T1000 (cell line): ENCODE data around the gene MYO1F.
"Not testable (repeated sequence)": the region's sequence is repeated elsewhere in the genome, so short reads cannot be mapped to it uniquely, and the experiment has no call there.

Experiments
- DNase-seq: peaks from one replicate; lab custom pipeline; 2025; ENCODE audit warnings: mixed read lengths; lab: John Stamatoyannopoulos, UW

MYO1F gene

DNA sequence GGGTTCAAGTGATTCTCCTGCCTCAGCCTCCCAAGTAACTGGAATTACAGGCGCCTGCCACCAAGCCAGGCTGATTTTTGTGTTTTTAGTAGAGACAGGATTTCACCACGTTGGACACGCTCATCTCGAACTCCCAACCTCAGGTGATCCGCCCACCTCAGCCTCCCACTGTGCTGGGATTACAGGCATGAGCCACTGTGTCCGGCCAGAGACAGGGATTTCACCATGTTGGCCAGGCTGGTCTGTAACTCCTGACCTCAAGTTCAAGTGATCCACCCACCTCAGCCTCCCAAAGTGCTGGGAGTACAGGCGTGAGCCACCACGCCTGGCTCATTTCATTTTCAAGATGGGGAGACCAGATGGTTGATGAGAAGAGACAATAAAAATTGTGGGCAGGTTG lies 12.4 kb downstream of the MYO1F start:
- DNase-seq: not testable (repeated sequence)

DNA sequence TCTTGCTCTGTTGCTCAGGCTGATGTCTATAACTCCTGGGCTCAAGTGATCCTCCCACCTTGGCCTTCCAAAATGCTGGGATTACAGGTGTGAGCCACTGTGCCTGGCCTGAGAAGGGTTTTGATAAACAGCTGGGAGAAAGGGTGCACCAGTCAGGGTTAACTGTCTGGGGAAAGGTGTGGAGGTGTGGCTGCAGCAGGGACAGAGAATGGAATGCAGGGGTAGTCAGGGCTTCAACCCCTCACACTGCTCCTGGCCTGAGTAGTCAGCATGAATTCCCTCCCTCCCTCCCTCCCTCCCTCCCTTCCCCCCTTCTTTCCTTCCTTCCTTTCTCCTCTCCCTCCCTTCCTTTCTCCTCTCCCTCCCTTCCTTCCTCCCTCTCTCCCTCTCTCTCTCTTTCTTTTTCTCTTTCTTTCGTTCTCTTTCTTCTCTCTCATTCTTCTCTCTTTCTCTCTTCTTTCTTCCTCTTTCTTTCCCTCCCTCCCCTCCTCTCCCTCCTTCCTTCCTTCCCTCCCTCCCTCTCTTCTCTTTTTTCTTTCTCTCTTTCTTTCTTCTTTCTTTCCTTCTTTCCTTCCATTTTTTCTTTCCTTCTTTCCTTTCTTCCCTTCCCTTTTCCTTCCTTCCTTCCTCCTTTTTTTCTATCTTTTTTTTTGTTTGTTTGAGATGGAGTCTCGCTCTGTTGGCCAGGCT lies 16.0 kb downstream of the MYO1F start:
- DNase-seq: no peak

- DNase-seq: no peak
Observed at GRCh38 chr19:8558325-8558724, 18.9 kb downstream of the MYO1F start.

DNA sequence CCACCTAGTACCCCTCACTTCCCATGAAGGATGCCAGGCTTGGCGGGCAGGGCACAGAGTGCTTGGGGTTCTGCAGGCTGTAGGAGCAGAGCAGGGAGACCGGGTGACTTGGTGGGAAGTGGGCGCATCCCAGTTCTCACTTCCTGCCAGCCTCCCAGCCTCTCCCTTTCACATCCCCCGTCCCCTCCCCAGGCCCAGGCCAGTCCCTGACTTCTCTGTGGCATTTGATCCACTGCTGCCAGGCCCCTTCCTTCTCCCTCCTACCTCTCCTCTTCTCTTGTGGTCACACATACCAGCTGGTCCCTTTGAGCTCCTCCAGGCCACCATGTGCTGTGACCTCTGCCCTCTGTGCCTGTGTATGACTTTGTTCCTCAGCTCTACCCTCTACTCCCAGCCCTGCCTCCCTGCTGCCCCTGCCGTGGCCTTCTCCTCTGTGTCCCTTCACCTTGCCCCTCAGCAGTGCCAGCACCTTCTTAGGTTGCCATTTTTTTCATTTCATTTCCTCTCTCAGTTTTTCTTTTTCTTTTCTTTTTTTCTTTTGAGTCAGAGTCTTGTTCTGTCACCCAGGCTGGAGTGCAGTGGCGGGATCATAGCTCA lies 19.5 kb downstream of the MYO1F start:
- DNase-seq: no peak

DNA sequence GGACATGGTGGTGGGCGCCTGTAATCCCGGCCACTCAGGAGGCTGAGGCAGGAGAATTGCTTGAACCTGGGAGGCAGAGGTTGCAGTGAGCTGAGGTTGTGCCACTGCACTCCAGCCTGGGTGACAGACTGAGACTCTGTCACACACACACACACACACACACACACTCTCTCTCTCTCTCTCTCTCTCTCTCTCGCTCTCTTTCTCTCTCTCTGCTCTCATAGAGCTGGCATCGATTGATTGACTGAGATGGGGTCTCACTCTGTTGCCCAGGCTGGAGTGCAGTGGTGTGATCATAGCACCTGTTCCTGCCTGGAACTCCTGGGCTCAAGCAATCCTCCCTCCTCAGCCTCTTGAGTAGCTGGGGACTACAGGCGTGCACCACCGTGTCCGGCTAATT lies 23.5 kb downstream of the MYO1F start:
- DNase-seq: not testable (repeated sequence)

DNA sequence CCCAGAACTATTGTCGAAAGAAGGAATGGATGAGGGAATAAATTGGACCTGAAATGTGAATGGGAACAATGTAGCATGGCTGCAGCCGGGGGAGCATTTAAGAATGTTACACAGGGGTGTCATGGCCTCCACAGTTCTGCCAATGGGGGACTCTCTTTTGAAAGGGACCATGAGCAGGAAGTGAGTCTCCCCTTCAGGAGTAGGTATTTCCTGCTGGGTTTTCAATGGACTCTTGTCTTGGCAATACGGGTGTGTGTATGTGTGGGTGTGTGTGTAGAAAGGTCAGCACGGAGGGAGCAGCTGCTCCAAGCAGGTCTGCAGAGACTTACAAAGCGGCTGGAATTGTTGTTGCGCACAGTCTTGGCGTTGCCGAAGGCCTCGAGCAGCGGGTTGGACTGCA lies 24.4 kb downstream of the MYO1F start:
- no peak for DNase-seq

DNA sequence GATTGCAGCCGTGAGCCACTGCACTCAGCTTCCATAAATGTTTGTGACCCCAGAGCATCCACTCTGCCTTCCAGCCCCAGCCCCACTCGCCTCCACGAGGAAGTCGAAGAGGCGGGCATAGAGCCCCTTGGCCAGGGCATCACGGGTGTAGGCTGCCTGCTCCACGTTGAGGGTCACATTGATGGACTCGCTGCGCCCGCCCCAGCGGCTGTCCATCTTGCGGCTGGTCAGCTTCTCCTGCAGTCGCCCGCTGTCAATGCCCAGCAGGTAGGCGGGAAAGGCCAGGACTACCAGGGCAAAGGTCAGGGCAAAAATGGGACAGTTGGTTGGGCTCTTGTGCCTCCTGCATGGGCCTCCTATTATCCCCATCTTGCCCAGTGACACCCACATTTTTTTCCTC lies 27.2 kb downstream of the MYO1F start:
- no peak for DNase-seq

DNA sequence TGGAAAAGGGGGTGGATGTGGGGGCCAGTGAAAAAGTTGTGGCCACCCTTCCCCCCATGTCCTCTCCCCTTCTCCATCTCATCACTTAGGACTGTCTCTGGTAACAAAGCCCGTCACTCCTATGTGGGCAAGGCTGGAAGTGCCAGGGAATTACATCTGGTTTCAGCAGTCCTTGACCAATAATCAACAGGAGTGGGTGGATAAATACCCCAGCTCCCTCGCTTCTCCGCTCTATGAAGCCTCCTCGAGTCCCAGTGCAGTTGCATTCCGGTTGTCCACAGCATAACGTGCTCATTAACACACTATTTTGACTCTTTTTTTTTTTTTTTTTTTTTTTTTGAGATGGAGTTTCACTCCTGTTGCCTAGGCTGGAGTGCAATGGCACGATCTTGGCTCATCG lies 31.5 kb downstream of the MYO1F start:
- no peak for DNase-seq

DNA sequence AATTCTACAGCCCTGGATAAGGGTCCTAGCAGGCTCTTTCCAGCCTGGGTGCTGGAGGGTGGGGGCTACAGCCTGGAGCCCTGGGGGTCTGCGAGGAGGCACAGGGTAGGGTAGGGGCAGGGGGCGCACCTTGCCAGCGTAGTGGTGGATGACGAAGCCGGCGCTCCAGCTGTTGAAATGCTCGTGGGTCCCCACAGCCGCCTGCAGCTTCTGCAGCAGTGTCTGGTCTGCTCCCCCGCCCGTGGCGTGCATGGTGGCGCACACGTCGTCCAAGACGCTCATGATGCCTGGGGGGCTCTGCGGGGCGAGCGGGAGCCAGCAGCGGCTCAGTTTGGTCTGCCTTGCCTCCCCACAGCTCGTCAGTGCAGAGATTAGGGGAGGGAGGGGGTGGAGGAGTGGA lies 33.1 kb downstream of the MYO1F start:
- DNase-seq: no peak

GRCh38 chr19:8539621-8540149 lies 37.6 kb downstream of the MYO1F start:
- DNase-seq: no peak

DNA sequence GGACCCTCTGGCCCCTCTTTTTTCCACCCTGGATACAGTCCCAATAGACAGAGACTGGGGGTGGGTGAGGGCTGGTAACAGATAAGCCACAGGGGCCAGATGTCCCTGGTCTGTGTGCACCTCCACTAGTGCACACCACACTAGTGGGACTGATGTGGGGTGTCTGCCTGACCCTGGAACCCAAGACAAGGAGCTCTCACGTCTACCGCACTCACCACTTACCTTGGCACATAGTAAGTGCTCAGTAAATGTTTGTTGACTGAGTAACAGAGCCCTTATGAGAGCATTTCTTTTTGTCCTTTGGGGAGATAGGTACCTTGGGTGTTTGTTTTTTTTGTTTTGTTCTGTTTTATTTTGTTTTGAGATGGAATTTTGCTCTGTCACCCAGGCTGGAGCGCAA lies 40.1 kb downstream of the MYO1F start:
- DNase-seq: no peak

GRCh38 chr19:8536282-8536681 lies 41.0 kb downstream of the MYO1F start:
- DNase-seq: no peak

DNA sequence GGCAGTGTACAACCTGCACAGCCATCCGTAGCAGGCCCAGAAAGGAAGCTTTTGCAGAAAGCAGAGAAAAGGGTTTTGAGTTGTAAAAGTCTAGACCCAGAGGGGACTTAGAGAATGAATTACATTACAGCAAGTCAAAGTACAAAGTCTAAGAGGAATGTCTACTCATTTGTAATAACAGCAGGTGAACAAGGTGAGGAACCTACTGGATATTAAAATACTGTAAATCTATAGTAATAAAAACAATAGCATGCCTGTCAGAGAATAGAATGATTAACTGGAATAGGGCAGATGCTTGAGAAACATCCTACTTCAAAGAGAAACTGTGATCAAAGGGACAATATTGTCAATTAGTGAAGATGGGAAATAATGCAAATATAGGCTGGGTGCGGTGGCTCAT lies 45.0 kb downstream of the MYO1F start:
- DNase-seq: no peak

GRCh38 chr19:8531470-8531869 lies 45.8 kb downstream of the MYO1F start:
- no peak for DNase-seq

DNA sequence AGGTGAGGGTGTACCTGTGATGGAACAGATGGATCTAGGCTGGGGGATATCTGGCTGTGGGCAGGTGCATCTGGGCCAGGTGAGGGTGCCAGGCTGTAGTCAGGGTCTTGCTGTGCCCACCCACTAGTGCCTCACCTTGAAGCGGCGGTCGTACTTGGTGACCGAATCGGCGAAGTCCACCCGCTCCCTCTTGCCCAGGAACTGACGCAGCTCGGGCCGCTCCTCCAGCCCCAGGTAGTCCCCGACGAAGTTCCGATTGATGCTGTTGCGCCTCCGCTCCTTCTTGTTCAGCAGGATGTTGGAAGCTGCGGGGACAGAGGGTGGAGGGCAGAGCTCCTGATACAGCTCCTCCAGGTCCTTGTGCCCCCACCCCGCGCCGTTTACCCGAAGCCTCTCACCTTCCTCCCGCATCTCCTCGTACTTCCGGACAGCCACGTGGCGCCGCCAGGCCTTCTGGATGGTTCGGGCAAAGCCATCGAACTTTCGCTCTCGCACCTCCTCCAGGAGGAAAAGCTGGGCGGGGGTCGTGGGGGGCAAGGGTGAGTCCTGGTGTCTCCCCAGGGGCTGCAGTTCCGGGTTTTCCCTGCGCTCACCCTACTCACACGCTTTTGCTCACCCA lies 47.1 kb downstream of the MYO1F start:
- no peak for DNase-seq

DNA sequence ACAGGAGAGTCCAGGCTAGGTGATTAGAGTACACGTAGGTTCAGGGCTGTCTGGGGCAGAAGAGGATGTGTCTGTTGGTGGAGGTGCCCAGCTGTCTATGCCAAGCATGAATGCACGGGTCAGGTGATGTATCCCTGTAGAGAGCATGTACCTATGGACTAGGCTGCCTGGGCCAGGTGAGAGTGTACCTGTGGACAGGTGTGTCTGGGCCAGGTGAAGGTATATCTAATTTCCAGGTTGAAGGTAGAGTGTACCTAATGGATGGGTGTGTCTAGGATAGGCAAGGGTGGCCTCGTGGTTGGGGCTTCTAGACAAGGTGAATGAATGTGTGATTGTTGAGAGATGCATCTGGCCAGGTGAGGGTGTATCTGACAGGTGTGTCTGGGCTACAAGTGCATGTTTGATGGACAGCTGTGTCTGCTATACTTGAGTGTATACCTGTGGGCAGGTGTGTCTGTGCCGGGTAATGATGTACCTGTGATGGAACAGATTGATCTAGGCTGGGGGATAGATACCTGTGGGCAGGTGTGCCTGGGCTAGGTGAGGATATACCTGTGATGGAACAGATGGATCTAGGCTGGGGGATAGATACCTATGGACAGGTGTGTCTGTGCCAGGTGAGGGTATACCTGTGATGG lies 47.8 kb downstream of the MYO1F start:
- DNase-seq: no peak

GRCh38 chr19:8528500-8528899 lies 48.7 kb downstream of the MYO1F start:
- no peak for DNase-seq

DNA sequence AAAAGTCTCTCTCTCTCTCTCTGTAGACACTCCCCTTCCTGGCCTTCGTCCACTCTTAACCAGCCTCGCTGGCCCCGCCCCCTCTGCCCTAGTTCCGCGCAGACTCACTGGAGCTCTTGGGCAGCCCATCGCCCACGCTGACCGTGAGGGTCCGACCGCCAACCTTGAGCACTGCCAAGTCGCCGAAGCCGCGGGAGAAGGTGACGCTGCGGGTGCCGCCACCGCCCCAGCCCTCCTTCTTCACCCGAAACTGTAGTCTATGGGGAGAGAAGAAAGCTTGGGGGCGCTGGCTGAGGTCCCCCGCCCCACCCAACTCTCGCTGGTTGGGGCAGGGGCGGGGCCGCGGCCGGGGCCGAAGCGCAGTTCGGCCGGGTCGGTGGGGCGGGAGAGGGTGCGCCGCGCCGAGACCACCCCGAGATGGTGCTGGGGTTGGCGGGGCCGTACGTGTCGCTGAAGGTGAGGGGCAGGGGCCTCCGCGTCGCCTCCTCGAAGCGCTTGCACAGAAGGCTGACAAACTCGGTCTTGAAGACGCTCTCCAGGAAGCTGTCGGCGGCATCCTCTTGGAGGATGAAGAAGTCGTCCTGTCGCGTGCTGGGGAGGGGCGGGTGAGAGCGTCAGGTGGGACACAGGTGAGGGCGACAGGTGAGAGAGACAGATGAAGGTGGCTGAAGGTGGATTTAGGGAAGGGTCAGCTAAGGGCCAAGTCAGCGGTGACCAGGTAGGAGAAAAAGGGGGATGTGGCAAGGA lies 50.7 kb downstream of the MYO1F start:
- peak; percentile 73 for DNase-seq

GRCh38 chr19:8525401-8525684 lies 51.9 kb downstream of the MYO1F start:
- DNase-seq: no peak

DNA sequence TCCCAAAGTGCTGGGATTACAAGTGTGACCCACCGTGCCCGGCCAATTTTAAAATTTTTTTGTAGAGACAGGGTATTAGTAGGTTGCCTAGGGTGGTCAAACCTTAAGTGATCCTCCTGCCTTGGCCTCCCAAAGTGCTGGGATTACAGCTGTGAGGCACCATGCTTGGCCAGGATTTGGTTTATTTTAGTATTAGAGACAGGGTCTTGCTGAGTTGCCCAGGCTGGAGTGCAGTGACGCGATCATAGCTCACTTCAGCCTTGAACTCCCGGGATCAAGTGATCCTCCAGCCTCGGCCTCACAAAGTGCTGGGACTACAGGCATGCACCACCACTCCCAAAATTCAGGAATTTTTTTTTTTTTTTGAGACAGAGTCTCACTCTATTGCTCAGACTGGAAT lies 57.9 kb downstream of the MYO1F start:
- no peak for DNase-seq

DNA sequence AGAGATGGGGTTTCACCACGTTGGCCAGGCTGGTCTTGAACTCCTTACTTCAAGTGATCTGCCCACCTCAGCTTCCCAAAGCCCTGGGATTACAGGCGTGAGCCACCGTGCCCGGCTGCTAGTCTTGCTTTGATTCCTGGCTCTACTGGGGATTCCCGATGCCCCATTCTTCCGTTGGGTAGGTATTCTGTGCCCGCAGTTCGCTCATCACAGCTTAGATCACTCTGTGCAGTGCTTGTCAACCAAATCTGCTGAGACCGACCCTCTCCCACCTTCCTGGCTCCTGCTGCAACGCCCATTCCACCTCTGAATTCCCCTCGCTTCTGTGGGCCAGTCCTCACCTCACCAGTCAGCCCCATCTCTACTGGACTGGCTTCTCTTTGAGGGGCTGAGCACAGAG lies 58.7 kb downstream of the MYO1F start:
- no peak for DNase-seq
